Stimulated activated naive CD8-positive, alpha-beta T cell treated with anti-CD3 and anti-CD28 coated beads, Interleukin-15, Interleukin-2, amounts not matched to agents 100 U/mL and 50 U/mL, for 24 hours (primary cell): ENCODE results near the gene MTOR.

Source experiments
- ATAC-seq: fragments of 150-1000 bp; cut with Tn5 transposase; one replicate; pipeline ENCODE4 v1.10.0; 2021
- DNase-seq: peaks from one replicate; pipeline ENCODE4 v3.0.0; 2021

The MTOR gene

GRCh38 chr1:11216074-11216473 lies 46.3 kb downstream of the MTOR start:
- DNase-seq (no peak), ATAC-seq (no peak)

GRCh38 chr1:11215381-11216005 lies 46.9 kb downstream of the MTOR start:
- ATAC-seq = no peak
- DNase-seq = no peak

GRCh38 chr1:11214698-11215380 lies 47.5 kb downstream of the MTOR start:
- DNase-seq (no peak), ATAC-seq (no peak)

GRCh38 chr1:11211925-11212587 lies 50.3 kb downstream of the MTOR start:
- ATAC-seq = no peak

GRCh38 chr1:11211461-11211860 lies 50.9 kb downstream of the MTOR start:
- ATAC-seq = no peak
- DNase-seq = no peak

More at GRCh38 chr1:11211925-11212587, 50.3 kb downstream of the MTOR start:
- no peak for DNase-seq

GRCh38 chr1:11207898-11208611 lies 54.3 kb downstream of the MTOR start:
- no peak for DNase-seq
- no peak for ATAC-seq

GRCh38 chr1:11204396-11205190 lies 57.8 kb downstream of the MTOR start:
- DNase-seq (no peak), ATAC-seq (no peak)

GRCh38 chr1:11198851-11199594 lies 63.3 kb downstream of the MTOR start:
- no peak for DNase-seq
- ATAC-seq = no peak

- no peak for ATAC-seq
These were observed 64.1 kb downstream of the MTOR start for GRCh38 chr1:11198257-11198656.

GRCh38 chr1:11197359-11197758 lies 65.0 kb downstream of the MTOR start:
- no peak for ATAC-seq

More at GRCh38 chr1:11198257-11198656, 64.1 kb downstream of the MTOR start:
- no peak for DNase-seq

GRCh38 chr1:11196945-11197344 lies 65.4 kb downstream of the MTOR start:
- ATAC-seq (no peak), DNase-seq (no peak)

More at GRCh38 chr1:11197359-11197758, 65.0 kb downstream of the MTOR start:
- DNase-seq = no peak

- no peak for ATAC-seq
- DNase-seq = no peak
These were observed 67.8 kb downstream of the MTOR start for GRCh38 chr1:11194407-11195176.

GRCh38 chr1:11193376-11193775 lies 69.0 kb downstream of the MTOR start:
- no peak for DNase-seq
- ATAC-seq = no peak

GRCh38 chr1:11188858-11189451 lies 73.4 kb downstream of the MTOR start, which contains the start of gene ANGPTL7:
Gene ANGPTL7, plus strand, starts transcription at chr1:11189355. Its CDS starts 225 bp downstream, at chr1:11189580.
- no peak for DNase-seq
- ATAC-seq = no peak

- ATAC-seq = no peak
- no peak for DNase-seq
These were observed 74.0 kb downstream of the MTOR start for GRCh38 chr1:11188381-11188780.

GRCh38 chr1:11187931-11188330 lies 74.4 kb downstream of the MTOR start:
- DNase-seq (no peak), ATAC-seq (no peak)

- DNase-seq = no peak
- ATAC-seq = no peak
These were observed 74.9 kb downstream of the MTOR start for GRCh38 chr1:11187494-11187893.

- DNase-seq (no peak), ATAC-seq (no peak)
These were observed 75.4 kb downstream of the MTOR start for GRCh38 chr1:11187000-11187399.

- no peak for ATAC-seq
These were observed 77.4 kb downstream of the MTOR start for GRCh38 chr1:11184973-11185372.

GRCh38 chr1:11182884-11183283 lies 79.5 kb downstream of the MTOR start:
- no peak for ATAC-seq

More at GRCh38 chr1:11184973-11185372, 77.4 kb downstream of the MTOR start:
- DNase-seq = no peak

More at GRCh38 chr1:11182884-11183283, 79.5 kb downstream of the MTOR start:
- no peak for DNase-seq
